Inflammatory macrophage (primary cell): ENCODE results near the gene GFPT1.

Experiments used
- DNase-seq, 2 donors: peaks; one replicate each; pipeline ENCODE4 v3.0.0-alpha.2; 2020 to 2022

The GFPT1 gene

DNA sequence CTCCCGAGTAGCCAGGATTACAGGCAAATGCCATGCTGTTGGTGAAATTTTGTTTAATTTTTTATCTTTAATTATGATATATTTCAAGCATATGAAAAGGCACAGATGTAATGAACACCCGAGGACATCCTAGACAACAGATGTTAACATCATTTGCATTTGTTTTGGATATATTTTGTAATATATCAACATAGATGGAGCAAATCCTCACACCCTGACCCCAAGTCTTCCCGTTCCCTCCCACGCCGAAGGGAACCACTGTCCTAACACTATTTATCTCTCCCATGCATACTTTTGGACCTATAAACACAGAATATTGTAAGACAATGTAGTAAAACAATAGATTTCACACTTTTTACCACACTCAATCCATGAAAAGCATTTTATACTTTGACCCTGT, 99.5 kb downstream of the GFPT1 start:
- no peak for DNase-seq

DNA sequence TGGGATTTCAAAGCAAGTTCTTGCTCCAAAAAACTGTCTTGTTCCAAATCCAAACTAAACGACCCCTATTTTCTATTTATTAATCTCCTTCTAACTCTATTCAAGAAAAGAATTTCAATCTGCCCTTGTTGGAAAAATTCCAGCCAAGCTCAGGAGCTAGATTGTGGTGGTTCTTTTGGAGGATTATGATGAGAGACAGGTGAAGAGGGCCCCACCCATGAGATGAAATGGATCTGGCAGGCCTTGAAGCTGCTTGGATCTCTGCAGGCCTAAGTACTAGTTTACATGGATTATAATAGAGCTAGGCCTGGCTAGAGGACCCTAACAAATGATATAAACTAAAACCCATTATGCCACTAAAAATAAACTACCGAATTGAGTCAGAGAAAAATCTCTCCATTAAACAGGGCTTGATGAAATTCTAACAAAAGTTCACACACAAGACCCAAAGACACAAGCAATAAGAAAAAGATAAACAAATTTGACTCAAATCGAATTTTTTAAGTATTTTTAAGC, 101.6 kb downstream of the GFPT1 start:
- DNase-seq = no peak

DNA sequence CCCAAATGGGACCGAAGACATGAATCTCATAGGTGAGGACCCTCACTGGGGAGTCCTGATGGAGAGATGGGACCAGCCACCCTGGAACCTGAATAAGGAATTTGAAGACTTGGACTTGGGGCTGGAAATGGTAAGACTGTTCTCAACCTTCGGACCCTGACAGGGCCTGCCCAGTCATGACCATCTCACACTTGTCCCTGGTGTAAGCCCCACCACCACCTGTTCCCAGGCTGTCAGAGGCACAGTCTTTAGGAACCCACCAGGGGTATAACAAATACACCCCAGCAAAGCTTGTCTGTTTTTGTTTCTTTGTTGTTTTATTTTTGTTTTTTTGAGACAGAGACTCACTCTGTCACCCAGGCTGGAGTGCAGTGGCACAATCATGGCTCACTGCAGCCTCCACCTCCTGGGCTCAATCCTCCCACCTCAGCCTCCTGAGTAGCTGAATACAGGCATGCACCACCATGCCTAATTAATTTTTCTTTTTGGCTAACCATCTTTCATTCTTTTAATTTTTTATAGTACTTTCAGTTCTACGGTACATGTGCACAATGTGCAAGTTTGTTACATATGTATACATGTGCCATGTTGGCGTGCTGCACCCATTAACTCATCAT, 106.1 kb downstream of the GFPT1 start:
- no peak for DNase-seq

DNA sequence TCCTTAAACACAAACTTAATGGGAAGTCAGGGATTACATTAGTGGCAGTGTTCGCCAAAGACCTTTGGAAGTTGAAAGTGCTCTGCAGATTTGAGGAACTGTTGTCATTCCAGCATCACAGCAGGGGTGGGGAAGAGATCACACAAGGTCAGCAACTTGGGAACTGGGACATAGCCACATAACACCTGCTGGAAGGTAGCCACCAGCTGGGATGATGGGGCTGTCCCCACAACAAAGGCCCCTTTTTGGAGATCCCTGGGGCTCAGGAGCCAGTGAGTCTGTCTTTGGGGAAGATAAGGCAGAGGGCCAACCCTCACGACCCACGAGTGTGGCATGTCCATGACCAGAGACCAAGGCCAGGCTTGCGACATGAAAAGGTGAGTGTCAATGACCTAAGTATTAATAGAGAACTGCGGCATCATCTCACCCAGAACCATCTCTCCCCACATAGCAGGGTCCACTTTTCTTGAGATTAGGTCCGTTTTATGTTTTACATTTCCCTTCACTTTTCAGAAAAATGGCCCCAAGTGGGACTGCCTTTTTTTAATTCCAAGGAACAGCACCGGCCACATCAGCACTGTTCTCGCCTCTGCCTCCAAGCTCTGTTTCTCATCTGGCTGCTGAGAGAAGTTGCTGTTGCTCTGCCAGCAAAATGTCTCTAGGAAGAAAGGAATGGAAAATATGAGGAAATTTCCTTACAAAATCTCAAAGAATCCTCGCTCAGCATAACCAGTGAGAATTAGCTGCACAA, 106.9 kb downstream of the GFPT1 start:
- peak in 1 of 2 donors; percentile 8 for DNase-seq

DNA sequence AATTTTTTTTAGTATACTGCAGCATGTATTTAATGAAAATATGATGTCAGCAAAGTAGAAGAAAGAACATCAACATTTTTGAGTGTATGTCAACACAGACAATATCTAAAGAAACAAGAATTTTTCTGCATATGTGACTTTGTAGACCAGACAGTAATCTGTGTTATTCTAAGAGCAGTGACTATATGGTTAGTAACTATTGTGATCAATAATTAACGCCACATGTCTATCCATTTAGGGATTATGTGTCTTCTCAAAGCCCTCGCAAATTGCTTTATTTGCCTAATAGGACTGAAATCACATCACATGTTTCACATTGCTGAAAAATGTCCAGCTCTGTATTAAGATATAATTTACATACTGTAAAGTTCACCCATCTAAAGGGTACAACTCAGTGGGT, 107.8 kb downstream of the GFPT1 start:
- no peak for DNase-seq

GRCh38 chr2:69278366-69278765, 108.7 kb downstream of the GFPT1 start:
- no peak for DNase-seq

DNA sequence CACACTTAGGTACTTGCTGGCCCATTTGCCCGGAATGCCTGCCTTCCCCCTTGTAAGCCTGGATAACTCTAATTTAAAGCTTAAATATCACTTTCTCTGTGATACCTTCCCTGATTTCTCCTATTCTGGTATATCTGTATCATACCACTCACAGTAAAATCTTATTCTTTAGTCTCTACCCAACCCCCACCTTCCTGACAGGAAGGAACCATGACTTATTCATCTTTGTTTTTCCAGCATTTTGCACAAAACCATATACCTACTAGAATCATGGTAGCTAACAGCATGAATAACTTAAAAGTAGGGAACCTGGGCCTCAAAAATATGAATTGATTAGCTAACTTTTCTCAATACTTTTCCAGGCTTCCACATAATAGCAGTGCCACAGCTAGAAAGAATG, 111.5 kb downstream of the GFPT1 start:
- no peak for DNase-seq

GRCh38 chr2:69272803-69273471, 114.1 kb downstream of the GFPT1 start:
- peak; percentile 74 to 76 for DNase-seq

GRCh38 chr2:69271831-69272257, 115.2 kb downstream of the GFPT1 start:
- peak; percentile 85 to 86 for DNase-seq
